22Rv1 (cell line): ENCODE data around the gene NEAT1.

Experiments
- H3K27ac ChIP-seq: fragments of 450-650 bp; 2 replicates; pipeline ENCODE4 v1.5.1; 2017
- CTCF ChIP-seq: fragments of 450-650 bp; IDR thresholded peaks from 2 replicates; pipeline ENCODE4 v1.5.1; 2017; ENCODE audit warnings: mild to moderate bottlenecking
- ZFX ChIP-seq: fragments of 450-650 bp; IDR thresholded peaks from 2 replicates; pipeline ENCODE4 v1.6.1; 2017; ENCODE audit warnings: antibody characterized with exemption, borderline replicate concordance

The NEAT1 gene

DNA sequence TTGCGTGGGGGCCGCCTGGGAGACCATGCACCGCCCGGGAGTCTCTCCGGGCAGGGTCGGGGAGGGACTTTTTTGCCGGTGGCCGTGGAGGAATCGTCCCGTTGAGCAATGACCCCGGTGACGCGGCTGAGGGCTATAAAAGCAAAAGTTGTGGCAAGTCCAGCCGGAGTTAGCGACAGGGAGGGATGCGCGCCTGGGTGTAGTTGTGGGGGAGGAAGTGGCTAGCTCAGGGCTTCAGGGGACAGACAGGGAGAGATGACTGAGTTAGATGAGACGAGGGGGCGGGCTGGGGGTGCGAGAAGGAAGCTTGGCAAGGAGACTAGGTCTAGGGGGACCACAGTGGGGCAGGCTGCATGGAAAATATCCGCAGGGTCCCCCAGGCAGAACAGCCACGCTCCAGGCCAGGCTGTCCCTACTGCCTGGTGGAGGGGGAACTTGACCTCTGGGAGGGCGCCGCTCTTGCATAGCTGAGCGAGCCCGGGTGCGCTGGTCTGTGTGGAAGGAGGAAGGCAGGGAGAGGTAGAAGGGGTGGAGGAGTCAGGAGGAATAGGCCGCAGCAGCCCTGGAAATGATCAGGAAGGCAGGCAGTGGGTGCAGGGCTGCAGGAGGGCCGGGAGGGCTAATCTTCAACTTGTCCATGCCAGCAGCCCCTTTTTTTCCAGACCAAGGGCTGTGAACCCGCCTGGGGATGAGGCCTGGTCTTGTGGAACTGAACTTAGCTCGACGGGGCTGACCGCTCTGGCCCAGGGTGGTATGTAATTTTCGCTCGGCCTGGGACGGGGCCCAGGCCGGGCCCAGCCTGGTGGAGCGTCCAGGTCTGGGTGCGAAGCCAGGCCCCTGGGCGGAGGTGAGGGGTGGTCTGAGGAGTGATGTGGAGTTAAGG is at the start of gene NEAT1:
Gene NEAT1, plus strand, starts transcription at position 166 of the 883 bp plus-strand sequence.
- TF ChIP-seq CTCF: 0 out of 2 replicates have a peak, but pooled peaks have one; percentile 1
- no peak for TF ChIP-seq ZFX
- H3K27ac ChIP-seq: peak within 1 kb of the TSS; percentile 100

GRCh38 chr11:65373839-65374580 is 48.6 kb upstream of the NEAT1 start:
- no peak for TF ChIP-seq CTCF
- no peak for TF ChIP-seq ZFX
- H3K27ac ChIP-seq: no peak overlapping the region

DNA sequence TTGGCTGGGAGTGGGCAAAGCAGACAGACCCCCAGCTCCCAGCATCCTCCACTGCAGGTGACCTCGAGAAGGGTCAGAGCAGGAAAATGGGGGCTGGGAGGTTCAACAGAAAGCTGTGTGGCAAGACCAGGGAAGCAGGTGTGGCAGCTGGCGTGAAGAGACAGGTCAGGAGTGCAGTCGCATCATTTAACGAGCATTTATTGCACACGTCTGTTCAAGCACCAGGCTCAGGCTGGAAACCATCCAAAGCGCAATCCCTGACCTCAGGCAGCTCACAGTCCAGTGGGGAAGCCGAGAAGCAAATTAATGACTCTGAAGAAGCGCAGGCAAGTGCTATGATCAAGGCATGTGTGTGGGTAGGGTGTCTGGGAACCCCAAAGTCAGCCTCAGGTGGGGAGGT is 47.6 kb upstream of the NEAT1 start:
- H3K27ac ChIP-seq: no peak overlapping the region
- TF ChIP-seq ZFX (no peak), CTCF (no peak)

DNA sequence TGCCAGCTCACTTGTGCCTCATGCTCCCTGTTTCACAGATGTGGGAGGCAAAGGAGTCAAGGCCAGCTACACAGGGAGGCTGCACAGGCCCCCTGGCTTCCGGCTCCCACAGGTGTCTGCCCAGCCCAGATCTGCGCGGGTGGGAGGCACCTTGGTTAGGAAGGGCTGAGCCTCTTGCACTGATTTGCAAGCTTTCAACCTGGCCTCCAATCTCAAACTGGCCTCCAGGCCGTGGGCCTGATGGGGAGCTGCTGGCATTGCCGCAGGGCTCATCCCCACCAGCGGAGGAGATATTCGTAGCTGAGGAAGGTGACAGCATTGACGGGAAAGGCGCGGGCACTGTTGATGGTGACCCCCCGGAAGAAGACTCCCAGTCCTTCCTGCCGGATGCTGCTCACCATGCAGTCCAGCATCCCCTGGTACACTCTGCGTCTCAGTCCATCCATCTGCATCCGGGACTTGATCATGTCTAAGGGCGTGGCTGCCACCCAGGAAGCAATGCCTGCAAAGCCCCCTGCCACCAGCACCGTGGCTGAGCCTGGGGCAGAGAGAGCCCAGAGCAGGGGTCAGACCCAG is 46.4 kb upstream of the NEAT1 start:
- no peak overlapping the region for H3K27ac ChIP-seq

GRCh38 chr11:65377036-65377435 is 45.6 kb upstream of the NEAT1 start:
- H3K27ac ChIP-seq: no peak overlapping the region

More for the DNA sequence above, 46.4 kb upstream of the NEAT1 start:
- TF ChIP-seq CTCF (no peak), ZFX (no peak)

GRCh38 chr11:65377777-65378176 is 44.8 kb upstream of the NEAT1 start:
- TF ChIP-seq ZFX (no peak), CTCF (no peak)
- H3K27ac ChIP-seq: no peak overlapping the region

More at GRCh38 chr11:65377036-65377435, 45.6 kb upstream of the NEAT1 start:
- TF ChIP-seq ZFX (no peak), CTCF (no peak)
